Mesendoderm (in vitro differentiated cells): ENCODE measurements around the gene COL18A1.

ENCODE experiments used
- DNase-seq: peaks from one replicate; pipeline ENCODE4 v3.0.0; 2013
- H2AK5ac ChIP-seq: 2 replicates; pipeline ENCODE4 v1.6.1; 2013; ENCODE audit warnings: low read length, inconsistent platforms
- H2BK120ac ChIP-seq: 2 replicates; pipeline ENCODE4 v1.6.1; 2013; ENCODE audit warnings: low read depth, mild to moderate bottlenecking, low read length, moderate library complexity, mixed read lengths
- H2BK15ac ChIP-seq: replicated peaks from 2 replicates; pipeline ENCODE4 v1.6.1; 2013; ENCODE audit warnings: low read depth, mild to moderate bottlenecking, moderate library complexity
- H2BK5ac ChIP-seq: 2 replicates; pipeline ENCODE4 v1.6.1; 2013; ENCODE audit warnings: low read length, inconsistent platforms
- H3K18ac ChIP-seq: 2 replicates; pipeline ENCODE4 v1.6.1; 2013; ENCODE audit warnings: mild to moderate bottlenecking, low read length, mixed read lengths
- H3K23ac ChIP-seq: one replicate; pipeline ENCODE4 v1.6.1; 2013; ENCODE audit warnings: low read length
- H3K27ac ChIP-seq: 2 replicates; pipeline ENCODE4 v1.5.1; 2013; ENCODE audit warnings: low read depth, mild to moderate bottlenecking, inconsistent platforms, low read length, moderate library complexity
- H3K27me3 ChIP-seq: 2 replicates; pipeline ENCODE4 v1.6.1; 2013; ENCODE audit warnings: low read length, control low read depth, mild to moderate bottlenecking, inconsistent platforms; ENCODE audit not compliant: insufficient read depth, poor library complexity
- H3K36me3 ChIP-seq: 2 replicates; pipeline ENCODE4 v1.6.1; 2013; ENCODE audit warnings: low read length, inconsistent platforms; ENCODE audit not compliant: control insufficient read depth, insufficient read depth
- H3K4ac ChIP-seq: one replicate; pipeline ENCODE4 v1.6.1; 2013; ENCODE audit warnings: low read depth, mild to moderate bottlenecking, low read length, moderate library complexity
- H3K4me1 ChIP-seq: 2 replicates; pipeline ENCODE4 v1.6.1; 2013; ENCODE audit warnings: low read depth, low read length, inconsistent platforms; ENCODE audit not compliant: control insufficient read depth
- H3K4me2 ChIP-seq: 2 replicates; pipeline ENCODE4 v1.6.1; 2013; ENCODE audit warnings: low read length
- H3K4me3 ChIP-seq: 2 replicates; pipeline ENCODE4 v1.5.1; 2013; ENCODE audit warnings: mild to moderate bottlenecking, low read length
- H3K56ac ChIP-seq: one replicate; pipeline ENCODE4 v1.6.1; 2013; ENCODE audit warnings: low read length
- H3K79me1 ChIP-seq: 2 replicates; pipeline ENCODE4 v1.6.1; 2013; ENCODE audit warnings: low read length, inconsistent platforms
- H3K79me2 ChIP-seq: 2 replicates; pipeline ENCODE4 v1.6.1; 2013; ENCODE audit warnings: mild to moderate bottlenecking, low read length; ENCODE audit not compliant: control insufficient read depth, insufficient read depth
- H3K9ac ChIP-seq: 2 replicates; pipeline ENCODE4 v1.6.1; 2013; ENCODE audit warnings: low read length, inconsistent platforms
- H4K5ac ChIP-seq: one replicate; pipeline ENCODE4 v1.6.1; 2013; ENCODE audit warnings: low read length
- H4K8ac ChIP-seq: one replicate; pipeline ENCODE4 v1.6.1; 2013; ENCODE audit warnings: low read depth, mild to moderate bottlenecking, control low read depth, low read length, moderate library complexity
- WGBS: extraction: QIAGEN DNeasy Blood & Tissue Kit; methylation state at CpG from one replicate; pipeline ENCODE4 v1.1.7; 2013; ENCODE audit warnings: low lambda C conversion rate, missing lambda C conversion rate; ENCODE audit not compliant: insufficient coverage; ENCODE audit errors: extremely low coverage; 5-methylcytosine and 5-hydroxymethylcytosine counted together

Gene COL18A1

GRCh38 chr21:45358261-45358670, 46.7 kb upstream of the COL18A1 start:
- Histone ChIP-seq H2BK120ac (no peak overlapping the region), H3K79me1 (no peaks in the 10 kb centered on the region), H3K79me2 (no peaks in the 10 kb centered on the region), H3K4me2 (no peak overlapping the region), H3K56ac (peak overlapping the region; percentile 38), H2AK5ac (peak overlapping the region; percentile 36), H3K27me3 (no peaks in the 10 kb centered on the region), H2BK5ac (no peak overlapping the region), H3K4me3 (no peak overlapping the region), H3K9ac (no peak overlapping the region), H3K18ac (no peak overlapping the region), H2BK15ac (no peak overlapping the region), H3K23ac (peak overlapping the region; percentile 96), H4K5ac (no peak overlapping the region), H4K8ac (no peak overlapping the region), H3K36me3 (no peaks in the 10 kb centered on the region), H3K27ac (no peak overlapping the region), H3K4me1 (peaks cover 9% of the 10 kb centered on the region), H3K4ac (no peak overlapping the region)
- no CpG with 5 or more reads among the region's 15 CpGs for WGBS
- no peak for DNase-seq

GRCh38 chr21:45358711-45359310, 46.2 kb upstream of the COL18A1 start:
- Histone ChIP-seq H3K79me2 (no peaks in the 10 kb centered on the region), H2AK5ac (peak overlapping the region; percentile 89), H2BK5ac (no peak overlapping the region), H3K79me1 (no peaks in the 10 kb centered on the region), H3K4me1 (peaks cover 9% of the 10 kb centered on the region), H3K56ac (peak overlapping the region; percentile 58), H3K36me3 (no peaks in the 10 kb centered on the region), H3K18ac (peak overlapping the region; percentile 15), H3K27me3 (no peaks in the 10 kb centered on the region), H3K4me3 (no peak overlapping the region), H3K9ac (no peak overlapping the region), H4K8ac (no peak overlapping the region), H4K5ac (no peak overlapping the region), H2BK120ac (no peak overlapping the region), H3K4ac (no peak overlapping the region), H3K4me2 (no peak overlapping the region), H3K23ac (peak overlapping the region; percentile 96), H3K27ac (no peak overlapping the region), H2BK15ac (no peak overlapping the region)
- WGBS: no CpG with 5 or more reads among the region's 13 CpGs
- no peak for DNase-seq

DNA sequence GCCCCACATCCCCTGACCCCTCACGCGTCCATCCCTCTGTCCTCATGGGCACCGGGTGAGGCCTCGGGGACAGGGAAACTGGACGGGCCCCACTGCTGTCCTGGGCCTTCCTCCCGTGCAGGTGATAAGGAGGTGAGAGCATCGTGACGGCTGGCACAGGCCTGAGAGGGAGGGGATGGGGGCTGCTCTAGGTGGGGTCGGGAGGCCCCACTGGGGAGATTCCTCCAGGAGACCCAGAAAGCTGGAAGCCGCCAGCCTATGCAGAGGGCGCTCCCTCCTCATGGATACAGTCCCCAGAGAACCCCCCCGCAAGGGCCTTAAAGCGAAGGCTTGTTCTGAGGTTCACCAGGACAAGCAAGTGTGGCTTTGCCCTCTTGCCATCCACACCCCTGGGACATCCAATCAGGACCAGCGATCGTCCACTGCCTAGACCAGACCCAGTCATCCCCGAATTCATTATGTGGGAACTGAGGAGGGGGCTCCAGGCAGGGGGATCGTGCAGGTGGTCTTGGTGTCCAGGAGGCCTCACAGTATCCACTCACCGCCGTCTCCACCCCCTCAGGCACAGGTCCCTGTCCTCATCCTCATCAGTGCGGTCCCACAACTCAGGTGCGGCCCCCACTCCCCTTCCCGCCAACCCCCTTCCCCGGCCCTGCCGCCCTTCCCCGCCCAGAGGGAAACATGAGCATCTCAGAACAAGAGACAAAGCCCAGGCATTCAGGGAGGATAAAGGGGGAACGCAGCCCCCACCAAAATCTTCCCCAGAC, 45.3 kb upstream of the COL18A1 start:
- WGBS: no CpG with 5 or more reads among the region's 26 CpGs
- no peak overlapping the region for H3K27ac ChIP-seq
- H4K8ac ChIP-seq: no peak overlapping the region
- peak overlapping the region; percentile 29 for H2BK5ac ChIP-seq
- H2AK5ac ChIP-seq: no peak overlapping the region
- no peak overlapping the region for H3K23ac ChIP-seq
- no peak overlapping the region for H3K18ac ChIP-seq
- H3K36me3 ChIP-seq: no peaks in the 10 kb centered on the region
- no peak overlapping the region for H3K4ac ChIP-seq
- no peak overlapping the region for H4K5ac ChIP-seq
- no peaks in the 10 kb centered on the region for H3K79me2 ChIP-seq
- no peak overlapping the region for H3K4me3 ChIP-seq
- H3K27me3 ChIP-seq: no peaks in the 10 kb centered on the region
- H3K56ac ChIP-seq: peak overlapping the region; percentile 58
- H3K9ac ChIP-seq: no peak overlapping the region
- H3K4me1 ChIP-seq: peaks cover 9% of the 10 kb centered on the region
- no peak overlapping the region for H2BK120ac ChIP-seq
- no peak for DNase-seq
- H3K79me1 ChIP-seq: no peaks in the 10 kb centered on the region
- no peak overlapping the region for H2BK15ac ChIP-seq
- H3K4me2 ChIP-seq: no peak overlapping the region

DNA sequence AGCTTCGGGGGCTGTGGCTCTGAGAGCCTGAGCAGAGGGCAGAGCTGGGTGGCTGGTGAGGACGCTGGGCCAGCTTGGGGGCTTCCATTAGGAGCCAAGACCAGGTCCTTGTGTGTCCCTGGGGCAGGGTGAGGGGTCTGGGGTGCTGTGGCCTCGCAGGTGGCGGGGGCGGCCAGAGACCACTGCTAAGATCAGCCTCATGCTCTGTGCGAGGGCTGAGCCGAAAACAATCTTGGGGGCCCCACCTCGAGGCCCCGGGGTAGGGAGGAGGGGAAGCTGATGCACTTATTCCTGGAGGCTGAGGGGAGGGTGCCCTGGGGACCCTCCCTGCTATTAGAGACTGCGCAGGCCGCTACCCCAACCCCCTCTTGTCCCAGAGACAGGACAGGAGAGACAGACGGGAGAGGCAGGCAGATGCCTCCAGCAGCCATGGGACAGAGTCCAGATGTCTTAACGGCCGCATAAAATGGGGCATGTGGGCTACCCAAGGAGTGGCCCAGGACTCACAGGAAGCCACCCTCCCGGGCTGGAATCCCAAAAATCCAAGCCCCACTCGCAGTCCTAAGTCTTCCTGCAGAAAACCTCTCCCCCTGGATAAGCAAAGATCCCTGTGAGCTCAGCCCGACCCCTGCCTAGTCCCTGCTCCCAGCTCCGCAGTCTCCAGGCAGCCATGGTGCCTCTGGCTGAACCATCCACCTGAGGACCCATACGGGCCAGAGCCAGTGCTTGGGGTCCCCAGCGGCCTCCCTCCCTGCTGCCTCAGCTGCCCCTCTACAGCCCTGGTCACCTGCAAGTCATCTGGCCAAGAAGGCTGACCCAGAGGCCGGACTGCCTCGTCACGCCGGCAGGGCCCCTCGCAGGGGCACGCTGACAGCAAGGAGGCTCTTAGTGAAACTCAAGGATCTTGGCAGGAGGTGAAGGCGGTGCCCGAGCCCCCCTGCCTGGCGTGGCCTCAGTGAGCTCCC, 43.6 kb upstream of the COL18A1 start:
- DNase-seq: peak; percentile 85
- Histone ChIP-seq H3K23ac (no peak overlapping the region), H3K27ac (peak overlapping the region; percentile 50)

DNA sequence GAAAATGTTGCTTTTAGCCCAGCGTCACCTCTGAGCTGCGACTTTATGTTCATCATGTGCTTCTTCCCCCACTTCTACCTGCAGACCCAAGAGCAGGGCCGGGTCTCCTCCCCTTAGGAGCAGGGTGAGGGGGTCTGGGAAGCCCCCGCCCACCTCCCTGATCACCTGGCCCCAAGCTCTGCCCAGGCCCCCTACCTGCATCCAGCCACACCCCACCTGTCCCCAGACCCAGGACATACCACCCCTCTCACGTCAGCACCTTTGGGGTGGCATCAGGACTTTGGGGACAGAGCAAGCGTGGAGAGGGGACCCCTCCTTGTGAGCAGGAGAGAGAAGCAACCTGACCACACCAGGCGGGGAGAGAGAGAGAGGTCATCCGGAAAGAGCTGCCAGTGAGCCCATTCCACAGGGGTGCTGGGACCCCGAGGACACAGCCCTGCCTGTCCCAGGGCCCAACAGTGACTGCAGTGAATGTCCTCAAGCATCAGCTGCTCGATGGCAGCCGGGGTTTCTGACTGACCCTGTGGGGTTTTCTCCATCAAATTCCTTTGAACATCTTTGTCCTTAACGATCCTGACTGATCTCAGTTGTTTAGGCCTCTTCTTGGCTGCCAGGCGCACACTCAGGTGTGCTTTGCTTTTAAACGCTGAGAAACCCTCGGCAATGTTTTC, 42.8 kb upstream of the COL18A1 start:
- peak overlapping the region; percentile 41 for H3K4ac ChIP-seq
- no peak overlapping the region for H3K56ac ChIP-seq
- peak overlapping the region; percentile 6 for H3K27ac ChIP-seq
- no peaks in the 10 kb centered on the region for H3K79me1 ChIP-seq
- H3K4me2 ChIP-seq: no peak overlapping the region
- no peak overlapping the region for H3K18ac ChIP-seq
- H3K23ac ChIP-seq: no peak overlapping the region
- H4K8ac ChIP-seq: no peak overlapping the region
- no peaks in the 10 kb centered on the region for H3K27me3 ChIP-seq
- no peaks in the 10 kb centered on the region for H3K79me2 ChIP-seq
- peak overlapping the region; percentile 8 for H2BK5ac ChIP-seq
- no peak overlapping the region for H2BK15ac ChIP-seq
- H2AK5ac ChIP-seq: no peak overlapping the region
- H2BK120ac ChIP-seq: no peak overlapping the region
- H3K9ac ChIP-seq: no peak overlapping the region
- no peak for DNase-seq
- no peak overlapping the region for H3K4me3 ChIP-seq
- no peaks in the 10 kb centered on the region for H3K36me3 ChIP-seq
- peaks cover 11% of the 10 kb centered on the region for H3K4me1 ChIP-seq
- no CpG with 5 or more reads among the region's 15 CpGs for WGBS
- H4K5ac ChIP-seq: no peak overlapping the region

More for the DNA sequence above, 43.6 kb upstream of the COL18A1 start:
- no peak overlapping the region for H3K4me3 ChIP-seq
- peaks cover 13% of the 10 kb centered on the region for H3K4me1 ChIP-seq
- H3K36me3 ChIP-seq: no peaks in the 10 kb centered on the region
- peak overlapping the region; percentile 87 for H3K4ac ChIP-seq
- no peak overlapping the region for H4K8ac ChIP-seq
- H4K5ac ChIP-seq: no peak overlapping the region
- no peaks in the 10 kb centered on the region for H3K79me2 ChIP-seq
- no peak overlapping the region for H2AK5ac ChIP-seq
- WGBS: no CpG with 5 or more reads among the region's 29 CpGs
- H2BK5ac ChIP-seq: peak overlapping the region; percentile 62
- peak overlapping the region; percentile 65 for H3K56ac ChIP-seq
- peak overlapping the region; percentile 76 for H3K18ac ChIP-seq
- H2BK120ac ChIP-seq: peak overlapping the region; percentile 48
- H3K4me2 ChIP-seq: no peak overlapping the region
- H2BK15ac ChIP-seq: no peak overlapping the region
- no peaks in the 10 kb centered on the region for H3K27me3 ChIP-seq
- no peaks in the 10 kb centered on the region for H3K79me1 ChIP-seq
- H3K9ac ChIP-seq: peak overlapping the region; percentile 32
